ENCODE results near the gene PTTG2. TPM values are rescaled to one million over a fixed set of nuclear protein-coding genes. Genes with fewer than 3 reads are reported as not detected.

Gene PTTG2
- total and polyA plus RNA-seq, 2 of the 13 experiments (the other 11 are each of a cell fraction or from before 2014, with no cell fraction given) = not detected

DNA sequence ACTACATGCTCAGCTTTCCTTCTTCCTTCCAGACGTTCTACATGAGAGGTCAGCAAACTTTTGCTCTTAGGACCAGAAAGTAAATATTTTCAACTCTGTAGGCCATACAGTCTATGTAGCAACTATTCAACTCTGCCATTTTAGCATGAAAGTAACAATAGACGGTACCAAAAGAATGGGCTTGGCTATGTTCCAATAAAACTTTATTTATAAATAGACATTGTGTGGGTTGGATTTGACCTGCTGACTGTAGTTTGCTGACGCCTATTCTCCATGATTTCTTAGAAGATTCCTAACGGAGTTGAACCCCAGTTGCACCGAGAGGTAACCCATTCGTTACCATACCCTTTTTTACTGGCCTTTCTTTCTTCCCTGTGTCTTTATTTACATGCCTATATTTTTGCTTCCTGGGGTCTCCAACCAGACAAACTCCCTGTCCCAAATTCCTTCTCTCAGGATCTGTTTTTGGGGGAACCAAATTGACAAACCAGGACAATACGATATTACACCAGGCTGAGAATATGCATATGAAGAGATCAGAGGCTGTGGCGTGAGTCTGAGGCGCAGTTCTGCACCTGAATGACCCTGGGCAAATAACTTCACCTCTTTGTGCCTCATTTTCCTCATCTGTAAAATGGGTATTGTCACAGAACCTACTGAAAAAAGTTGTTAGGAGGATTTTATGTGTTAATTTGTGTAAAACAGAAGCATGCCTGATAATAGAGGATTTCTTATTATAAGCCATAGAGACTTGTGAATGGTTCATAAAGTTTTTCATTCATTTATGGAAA lies 10.4 kb upstream of the PTTG2 start:
- Histone ChIP-seq H3K9me3 (ENCODE audit: low read length) (no peaks in the 10 kb centered on the region), H3K9ac (ENCODE audit: insufficient read depth, low read depth, low read length) (no peak overlapping the region), H3K27ac (ENCODE audit: extremely low read length, insufficient read depth, low read length) (no peak overlapping the region), H3K27me3 (ENCODE audit: control insufficient read depth in 1 of 2, insufficient read depth in 2 of 2, low read length in 2 of 2) (no peaks in the 10 kb centered on the region; a peak in 1 of 5 replicates), H3K4me1 (ENCODE audit: insufficient read depth, low read length) (peaks cover 37% of the 10 kb centered on the region), H3K36me3 (replicated peaks in 1 of 2; ENCODE audit: control insufficient read depth in 1 of 2, insufficient read depth in 2 of 2, low read length in 2 of 2) (no peaks in the 10 kb centered on the region), H3K4me3 (replicated peaks in 1 of 3; ENCODE audit: insufficient read depth in 1 of 3, low read depth in 2 of 3, low read length in 3 of 3) (no peak overlapping the region), H2AFZ (ENCODE audit: low read length) (no peak overlapping the region), H3K79me2 (ENCODE audit: insufficient read depth, low read length) (no peaks in the 10 kb centered on the region), H4K20me1 (ENCODE audit: insufficient read depth, low read length) (no peaks in the 10 kb centered on the region), H3K4me2 (ENCODE audit: low read depth, low read length) (no peak overlapping the region)
- WGBS (ENCODE audit: low lambda C conversion rate) = 58% methylated on average over 9 of the region's 9 CpGs
- TF ChIP-seq, protein P1, sequence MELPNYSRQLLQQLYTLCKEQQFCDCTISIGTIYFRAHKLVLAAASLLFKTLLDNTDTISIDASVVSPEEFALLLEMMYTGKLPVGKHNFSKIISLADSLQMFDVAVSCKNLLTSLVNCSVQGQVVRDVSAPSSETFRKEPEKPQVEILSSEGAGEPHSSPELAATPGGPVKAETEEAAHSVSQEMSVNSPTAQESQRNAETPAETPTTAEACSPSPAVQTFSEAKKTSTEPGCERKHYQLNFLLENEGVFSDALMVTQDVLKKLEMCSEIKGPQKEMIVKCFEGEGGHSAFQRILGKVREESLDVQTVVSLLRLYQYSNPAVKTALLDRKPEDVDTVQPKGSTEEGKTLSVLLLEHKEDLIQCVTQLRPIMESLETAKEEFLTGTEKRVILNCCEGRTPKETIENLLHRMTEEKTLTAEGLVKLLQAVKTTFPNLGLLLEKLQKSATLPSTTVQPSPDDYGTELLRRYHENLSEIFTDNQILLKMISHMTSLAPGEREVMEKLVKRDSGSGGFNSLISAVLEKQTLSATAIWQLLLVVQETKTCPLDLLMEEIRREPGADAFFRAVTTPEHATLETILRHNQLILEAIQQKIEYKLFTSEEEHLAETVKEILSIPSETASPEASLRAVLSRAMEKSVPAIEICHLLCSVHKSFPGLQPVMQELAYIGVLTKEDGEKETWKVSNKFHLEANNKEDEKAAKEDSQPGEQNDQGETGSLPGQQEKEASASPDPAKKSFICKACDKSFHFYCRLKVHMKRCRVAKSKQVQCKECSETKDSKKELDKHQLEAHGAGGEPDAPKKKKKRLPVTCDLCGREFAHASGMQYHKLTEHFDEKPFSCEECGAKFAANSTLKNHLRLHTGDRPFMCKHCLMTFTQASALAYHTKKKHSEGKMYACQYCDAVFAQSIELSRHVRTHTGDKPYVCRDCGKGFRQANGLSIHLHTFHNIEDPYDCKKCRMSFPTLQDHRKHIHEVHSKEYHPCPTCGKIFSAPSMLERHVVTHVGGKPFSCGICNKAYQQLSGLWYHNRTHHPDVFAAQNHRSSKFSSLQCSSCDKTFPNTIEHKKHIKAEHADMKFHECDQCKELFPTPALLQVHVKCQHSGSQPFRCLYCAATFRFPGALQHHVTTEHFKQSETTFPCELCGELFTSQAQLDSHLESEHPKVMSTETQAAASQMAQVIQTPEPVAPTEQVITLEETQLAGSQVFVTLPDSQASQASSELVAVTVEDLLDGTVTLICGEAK (IDR thresholded peaks at IDR 0.05) = peak; percentile 53
- TF ChIP-seq, protein P1 (CRISPR knock-in tag; IDR thresholded peaks at IDR 0.05) = peak; percentile 96
- TF ChIP-seq RELA (CRISPR knock-in tag; IDR thresholded peaks at IDR 0.05) (no peak), ZNF674 (CRISPR knock-in tag; IDR thresholded peaks at IDR 0.05; ENCODE audit: low read depth) (no peak), ZNF879 (CRISPR knock-in tag; IDR thresholded peaks at IDR 0.05) (no peak), ZNF629 (CRISPR knock-in tag; conservative IDR thresholded peaks at IDR 0.05) (peak; percentile 72), ZMYM2 (CRISPR knock-in tag; IDR thresholded peaks at IDR 0.05) (no peak), ZNF235 (CRISPR knock-in tag; IDR thresholded peaks at IDR 0.05; ENCODE audit: borderline replicate concordance) (no peak), TAF1 (CRISPR knock-in tag; IDR thresholded peaks at IDR 0.05) (no peak), ZNF670 (CRISPR knock-in tag; IDR thresholded peaks at IDR 0.05; ENCODE audit: borderline replicate concordance) (no peak), ZFP62 (CRISPR knock-in tag; IDR thresholded peaks at IDR 0.05) (no peak)
- CTCF ChIA-PET (ENCODE audit: low intra/inter-chr PET ratio, low total read pairs) = no interaction called here
- ATAC-seq (no peak), DNase-seq (ENCODE audit: low spot score) (no peak), FAIRE-seq (no peak)
- no TSS peak for BruUV-seq (replicated peaks)
- intact Hi-C loops (cut with micrococcal nuclease; ENCODE audit: unreplicated experiment) (no loop called here), in situ Hi-C loops (cut with HindIII; ENCODE audit: extremely low pct_ligation_motif_present, low pct_unique_long_range_greater_than_20kb) (no loop called here)
- POLR2A ChIA-PET = no interaction called here

Data from HepG2 (cell line).